Activated T-helper 9 cell treated with anti-CD3 and anti-CD28 coated beads, Interleukin-2, amount 50 U/mL, for 16 hours (primary cell): ENCODE measurements around the gene ZWINT.

ENCODE experiments used
- DNase-seq: peaks from one replicate; pipeline ENCODE4 v3.0.0-alpha.2; 2020; ENCODE audit warnings: low read depth

ZWINT gene, protein sequence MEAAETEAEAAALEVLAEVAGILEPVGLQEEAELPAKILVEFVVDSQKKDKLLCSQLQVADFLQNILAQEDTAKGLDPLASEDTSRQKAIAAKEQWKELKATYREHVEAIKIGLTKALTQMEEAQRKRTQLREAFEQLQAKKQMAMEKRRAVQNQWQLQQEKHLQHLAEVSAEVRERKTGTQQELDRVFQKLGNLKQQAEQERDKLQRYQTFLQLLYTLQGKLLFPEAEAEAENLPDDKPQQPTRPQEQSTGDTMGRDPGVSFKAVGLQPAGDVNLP

DNA sequence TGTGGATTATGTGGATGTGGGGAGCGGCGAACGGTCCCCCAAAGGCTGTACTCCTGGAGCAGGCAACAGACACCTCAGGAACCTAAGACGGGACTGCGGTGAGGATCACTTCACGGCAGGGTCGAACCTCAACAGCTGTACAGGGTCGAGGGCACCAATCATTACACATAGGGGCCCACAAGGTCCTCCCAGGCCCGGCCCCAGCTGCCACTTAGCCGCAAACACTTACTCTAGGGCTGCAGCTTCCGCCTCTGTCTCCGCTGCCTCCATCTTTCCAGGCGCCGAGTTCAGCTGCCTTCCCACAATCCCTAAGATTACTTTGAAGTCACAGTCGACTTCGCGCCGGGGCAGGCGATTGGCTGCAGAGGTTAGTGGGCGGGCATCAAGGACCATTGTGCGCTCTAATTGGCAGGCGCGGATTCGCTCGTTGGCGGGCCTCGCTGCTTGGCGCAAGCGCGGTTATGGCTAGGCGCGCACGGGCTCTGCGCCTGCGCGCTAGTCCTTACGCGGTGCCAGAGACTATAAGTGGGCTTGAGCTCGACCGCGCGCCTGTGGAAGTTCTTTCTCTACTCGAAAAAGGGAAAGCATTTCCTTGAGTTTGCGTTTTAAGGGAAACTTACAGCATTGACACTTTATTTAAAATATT lies at the start of gene ZWINT:
Gene ZWINT (minus strand): TSS at position 293 of the 646 bp plus-strand sequence. CDS start 23 bp downstream, at position 270.
- DNase-seq: peak; percentile 87

DNA sequence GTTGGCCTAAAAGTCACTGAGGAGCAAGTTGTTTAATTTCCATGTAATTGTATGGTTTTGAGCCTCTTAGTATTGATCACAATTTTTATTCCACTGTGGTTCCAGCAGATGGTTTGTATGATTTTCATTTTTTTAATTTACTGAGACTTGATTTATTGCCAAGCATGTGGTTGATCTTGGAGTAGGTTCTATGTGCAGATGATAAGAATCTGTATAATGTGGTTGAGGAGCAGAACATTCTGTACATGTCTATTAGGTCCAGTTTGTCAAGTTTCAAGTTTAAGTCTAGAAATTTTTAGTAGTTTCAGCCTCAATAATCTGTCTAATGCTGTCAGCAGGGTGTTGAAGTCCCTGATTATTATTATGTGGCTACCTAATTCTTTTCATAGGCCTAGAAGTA lies 22.7 kb upstream of the ZWINT start:
- no peak for DNase-seq

DNA sequence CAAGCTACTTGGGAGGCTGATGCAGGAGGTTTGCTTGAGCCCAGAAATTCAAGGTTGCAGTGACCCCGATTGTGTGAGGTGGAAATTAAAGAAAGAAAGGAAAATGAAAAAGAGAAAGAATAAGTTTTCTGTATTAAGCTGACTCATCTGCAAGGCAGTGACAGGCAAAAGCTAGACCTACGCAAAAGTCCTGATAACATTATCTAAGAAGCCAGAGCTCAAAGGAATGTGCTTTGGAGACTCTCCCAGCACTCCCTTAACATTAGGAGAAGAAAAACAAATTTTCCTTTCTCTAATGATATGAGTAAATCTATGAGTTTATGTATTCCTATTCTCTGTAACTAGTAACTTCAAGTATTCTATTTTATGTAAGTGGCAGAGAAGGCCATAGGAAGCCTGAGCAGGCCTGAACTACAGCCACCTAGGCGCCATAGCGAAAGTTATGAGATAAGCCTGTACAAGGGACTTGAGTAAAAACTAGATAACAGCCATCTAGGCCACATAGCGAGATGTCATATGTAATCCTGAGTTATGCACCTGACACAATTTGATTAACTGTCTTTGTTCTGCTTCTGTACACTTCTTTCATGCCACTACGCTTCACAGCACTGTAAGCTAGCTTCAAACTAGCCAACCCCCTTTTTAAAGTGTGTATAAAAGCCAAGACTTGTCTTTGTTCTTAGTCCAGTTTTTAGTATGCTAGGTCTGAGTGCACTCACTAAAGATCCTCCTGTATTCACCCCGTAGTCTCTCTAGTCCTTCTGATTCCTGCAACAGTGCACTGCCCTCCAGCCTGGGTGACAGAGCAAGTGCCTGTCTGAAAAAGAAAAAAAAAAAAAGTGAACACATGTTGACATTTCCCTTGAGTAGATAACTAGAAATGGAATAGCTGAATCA lies 9.4 kb upstream of the ZWINT start:
- DNase-seq: no peak

DNA sequence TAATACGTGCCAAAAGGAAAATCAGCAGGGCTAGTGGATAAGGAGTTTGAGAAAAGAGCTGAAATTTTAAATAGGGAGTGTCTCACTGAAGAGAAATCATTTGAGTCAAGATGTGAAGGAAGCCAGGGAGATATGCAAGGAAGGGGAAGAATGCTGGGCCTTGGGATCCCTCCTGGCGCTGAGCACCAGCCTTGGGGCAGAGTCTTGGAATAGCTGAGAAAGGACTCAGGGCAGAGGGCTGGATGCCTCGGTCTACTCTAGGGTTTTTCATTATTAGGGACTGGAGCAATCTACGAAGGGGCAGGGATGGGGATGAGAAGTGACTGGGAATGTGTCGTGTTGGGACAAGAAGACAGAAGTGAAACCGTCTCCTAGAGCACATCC lies 484 bp downstream of the ZWINT start:
- DNase-seq: no peak

DNA sequence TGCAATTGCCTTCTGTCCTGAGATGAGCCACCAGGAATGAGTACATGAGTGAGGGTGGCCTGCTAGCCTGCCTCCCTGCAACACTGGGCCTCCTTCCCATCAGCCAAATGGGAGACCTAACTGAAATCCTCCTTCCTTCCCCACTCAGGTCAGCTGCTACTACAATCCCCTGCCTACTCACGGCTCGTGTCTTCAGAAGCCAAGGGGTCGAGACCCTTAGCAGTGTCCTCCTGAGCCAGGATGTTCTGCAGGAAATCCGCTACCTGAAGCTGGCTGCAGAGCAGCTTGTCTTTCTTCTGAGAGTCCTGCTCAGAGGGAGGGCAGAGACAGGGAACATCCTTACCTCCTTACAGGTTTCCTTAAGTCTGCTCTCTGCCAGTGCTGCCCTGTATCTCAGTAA lies 1.2 kb downstream of the ZWINT start:
- no peak for DNase-seq

DNA sequence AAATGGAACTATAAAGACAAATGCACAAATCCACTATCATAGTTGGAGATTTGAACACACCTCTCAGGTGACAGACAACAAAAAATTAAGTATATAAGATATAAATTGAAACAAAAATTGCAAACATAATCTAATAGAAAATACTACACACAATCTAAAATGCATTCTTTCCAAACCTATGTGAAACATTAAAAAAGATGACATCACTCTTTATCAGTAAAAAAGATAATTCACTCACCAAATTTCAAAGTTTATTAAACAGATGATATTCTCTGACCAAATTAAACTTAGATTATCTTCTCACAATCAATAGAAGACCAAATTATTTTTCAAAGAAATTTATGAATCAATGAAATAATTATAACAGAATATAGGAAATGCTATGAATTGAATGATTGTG lies 4.0 kb downstream of the ZWINT start:
- DNase-seq: no peak

DNA sequence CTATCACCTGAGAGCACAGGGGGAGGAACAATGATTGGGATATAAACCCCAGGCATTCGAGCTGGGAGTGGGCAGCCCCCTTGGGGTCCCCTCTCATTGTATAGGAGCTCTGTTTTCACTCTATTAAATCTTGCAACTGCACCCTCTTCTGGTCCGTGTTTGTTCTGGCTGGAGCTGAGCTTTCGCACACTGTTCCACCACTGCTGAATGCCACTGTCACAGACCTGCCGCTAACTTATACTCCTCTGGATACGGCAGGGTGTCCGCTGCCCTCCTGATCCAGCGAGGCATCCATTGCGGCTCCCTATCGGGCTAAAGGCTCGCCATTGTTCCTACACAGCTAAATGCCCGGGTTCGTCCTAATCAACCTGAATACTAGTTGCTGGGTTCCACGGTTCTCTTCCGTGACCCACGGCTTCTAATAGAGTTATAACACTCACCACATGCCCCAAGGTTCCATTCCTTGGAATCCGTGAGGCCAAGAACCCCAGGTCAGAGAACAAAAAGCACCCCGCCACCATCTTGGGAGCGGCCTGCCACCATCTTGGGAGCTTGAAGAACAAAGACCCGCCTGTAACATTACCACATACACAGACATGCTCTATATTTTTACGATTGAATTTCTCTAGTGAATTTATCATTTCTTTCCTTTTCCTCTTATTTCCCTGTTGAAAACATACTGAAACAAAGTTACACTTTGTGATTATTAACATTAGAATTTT lies 9.0 kb downstream of the ZWINT start:
- no peak for DNase-seq

DNA sequence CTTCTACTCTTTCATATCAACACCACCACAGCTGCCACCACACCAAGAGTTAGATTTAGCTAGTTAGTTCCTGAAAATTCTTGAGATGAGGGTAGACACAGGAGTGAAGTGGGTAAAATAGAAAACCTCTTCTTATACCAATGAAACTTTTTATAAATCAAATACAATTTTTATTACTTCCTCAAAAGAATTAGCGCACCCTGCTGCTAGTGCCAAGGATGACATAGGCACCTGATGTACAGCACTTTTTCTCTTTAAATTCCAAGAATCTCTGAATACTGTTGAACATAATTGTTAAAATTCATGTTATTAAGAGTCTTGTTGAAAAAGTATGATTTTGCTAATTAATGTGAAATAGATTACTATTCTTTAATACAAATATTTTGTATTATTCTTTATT lies 11.4 kb downstream of the ZWINT start:
- no peak for DNase-seq

DNA sequence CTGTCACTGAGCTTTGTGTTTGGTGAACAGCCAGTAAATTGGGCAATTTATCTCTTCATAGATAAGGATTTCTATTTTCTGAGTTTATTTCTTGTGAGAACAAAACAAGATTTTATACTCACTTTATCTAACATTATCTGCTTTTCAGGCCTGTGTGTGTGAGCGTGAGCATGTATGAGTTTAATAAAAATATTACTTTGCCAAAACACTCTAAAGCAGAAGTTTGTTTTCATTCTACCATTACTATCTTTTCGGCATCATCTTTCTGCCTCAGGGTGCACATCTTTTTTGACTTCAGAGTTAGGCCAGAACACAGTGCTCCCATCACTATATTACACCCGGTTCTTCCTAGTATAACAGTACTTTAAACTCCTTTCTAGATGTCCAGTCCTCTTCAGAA lies 13.0 kb downstream of the ZWINT start:
- no peak for DNase-seq

DNA sequence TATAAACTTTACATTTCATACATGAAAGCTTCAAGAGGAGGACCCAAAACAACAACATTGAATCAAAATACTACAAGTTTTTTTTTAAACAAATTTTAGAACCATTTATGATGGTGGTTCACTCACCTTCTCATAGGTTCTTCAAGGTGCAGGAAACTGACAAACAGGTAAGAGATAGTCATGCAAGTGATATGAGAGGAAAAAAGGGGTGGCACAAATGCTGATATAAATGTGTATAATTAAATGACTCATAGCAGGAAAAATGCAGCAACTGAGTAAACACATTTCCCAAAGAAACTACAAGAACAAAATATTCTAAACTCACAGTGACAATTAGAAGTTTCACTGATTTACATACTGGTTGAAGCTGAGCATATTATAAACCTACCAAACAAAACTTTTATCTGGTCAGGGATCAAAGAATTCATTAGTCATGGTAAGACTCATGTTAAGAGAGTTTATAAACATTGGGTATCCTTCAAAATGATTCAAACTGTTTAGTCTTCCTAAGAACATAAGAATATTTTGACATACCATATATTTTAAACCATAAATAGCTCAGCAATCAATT lies 14.1 kb downstream of the ZWINT start:
- DNase-seq: no peak

DNA sequence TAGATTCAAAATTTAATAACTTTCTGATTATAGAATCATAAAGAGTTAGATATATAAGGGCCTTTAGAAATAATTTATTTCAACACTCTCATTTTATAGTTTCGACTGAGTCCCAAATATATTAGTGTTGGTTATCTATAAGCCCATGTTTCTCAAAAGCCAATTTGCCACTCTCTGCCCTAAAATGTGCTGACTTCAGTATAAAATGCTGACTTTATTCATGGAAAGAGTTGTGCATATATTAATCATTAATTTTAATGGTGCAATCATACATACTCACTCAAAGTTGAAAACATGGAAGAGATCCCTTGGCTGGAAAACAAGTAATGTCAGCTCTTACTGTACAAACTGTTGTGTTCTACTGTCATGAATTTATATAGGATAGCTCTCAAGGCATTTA lies 19.4 kb downstream of the ZWINT start:
- no peak for DNase-seq

DNA sequence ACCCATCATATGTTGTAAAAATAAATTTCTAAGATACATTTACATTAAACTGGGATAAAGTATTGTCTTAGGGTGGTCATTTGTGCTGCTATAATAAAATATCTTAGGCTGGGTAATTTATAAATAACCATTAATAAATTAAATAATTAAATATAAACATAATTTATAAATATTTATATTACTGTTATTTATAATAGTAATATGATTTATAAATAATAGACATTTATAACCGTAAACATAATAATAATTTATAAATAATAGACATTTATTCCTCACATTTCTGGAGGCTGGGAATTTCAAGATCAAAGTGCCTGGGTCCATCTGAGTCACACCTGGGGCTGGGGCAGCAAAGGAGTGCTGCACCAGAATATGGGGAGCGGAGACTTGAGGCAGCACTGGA lies 31.1 kb downstream of the ZWINT start:
- no peak for DNase-seq

DNA sequence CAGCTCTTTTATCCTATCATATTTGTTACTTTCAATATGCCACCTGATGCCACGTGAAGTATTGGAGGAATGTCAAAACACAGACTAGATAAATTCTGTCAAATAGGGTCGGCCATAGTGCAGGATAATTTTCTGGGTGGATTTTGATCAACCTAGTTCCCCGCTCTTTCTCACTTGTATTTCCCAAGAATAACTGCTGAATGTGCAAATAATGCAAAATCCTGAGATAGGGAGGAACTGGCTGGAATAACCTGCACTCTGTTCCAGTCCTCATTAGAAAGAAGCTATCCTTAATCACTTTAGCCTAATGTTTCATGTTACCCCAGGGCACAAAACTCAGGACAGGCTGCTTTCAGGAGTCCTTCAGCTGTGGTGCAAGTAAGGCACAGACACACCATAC lies 33.9 kb downstream of the ZWINT start:
- DNase-seq: no peak

DNA sequence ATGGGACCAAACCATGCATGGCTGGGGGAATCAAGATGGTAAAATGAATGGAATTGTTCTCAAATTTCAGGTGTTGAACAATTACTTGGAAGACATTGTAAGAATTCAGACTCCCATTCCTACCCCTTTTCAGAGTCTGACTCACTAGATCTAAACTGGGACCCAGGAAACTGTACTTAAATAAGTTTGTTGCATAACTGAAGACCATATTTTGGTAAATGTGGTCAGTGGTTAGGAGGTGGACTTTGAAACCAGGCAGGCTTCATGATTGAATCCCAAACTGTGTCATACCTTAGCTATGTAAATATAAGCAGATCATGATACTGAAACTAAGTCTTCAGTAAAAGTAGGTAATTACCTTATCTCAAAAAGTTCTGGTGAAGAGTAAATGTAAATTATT lies 41.7 kb downstream of the ZWINT start:
- no peak for DNase-seq

DNA sequence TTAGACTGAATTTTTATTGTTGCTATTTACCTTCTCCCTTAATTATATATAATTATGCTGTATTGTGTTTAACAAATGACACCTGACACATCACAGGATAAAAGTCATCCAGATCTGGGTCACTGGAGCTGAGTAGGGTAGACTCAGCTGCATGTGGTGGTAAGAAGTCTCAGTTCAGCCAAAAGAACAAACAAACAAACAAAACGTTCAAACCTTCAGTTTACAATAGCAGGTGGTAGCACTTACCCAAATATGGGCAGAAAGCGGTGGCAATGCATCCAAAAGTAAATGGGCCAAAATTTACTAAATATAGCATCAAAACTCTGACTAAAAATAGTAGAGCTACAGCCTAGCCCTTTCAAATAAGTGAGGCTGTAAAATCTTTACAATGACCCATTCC lies 42.2 kb downstream of the ZWINT start:
- no peak for DNase-seq

DNA sequence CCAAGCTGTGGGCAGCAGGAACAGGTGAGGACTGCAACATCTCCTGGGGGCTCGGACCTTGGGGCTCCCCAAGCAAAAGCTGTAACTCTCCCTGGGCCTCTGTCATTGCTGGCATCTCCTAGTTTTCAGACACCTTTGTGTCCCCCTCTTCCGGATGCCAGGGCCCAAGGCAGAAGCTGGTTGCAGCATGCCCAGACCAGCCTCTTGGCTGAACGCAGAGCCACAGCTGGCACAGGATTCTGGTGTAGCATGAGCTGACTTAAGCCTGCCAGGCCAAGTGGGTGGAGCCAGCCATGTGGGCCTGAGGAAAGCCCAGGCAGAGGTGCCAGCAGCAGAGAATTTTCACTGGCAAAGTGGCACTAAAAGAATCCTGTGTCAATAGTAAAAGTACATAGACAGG lies 43.5 kb downstream of the ZWINT start:
- no peak for DNase-seq

DNA sequence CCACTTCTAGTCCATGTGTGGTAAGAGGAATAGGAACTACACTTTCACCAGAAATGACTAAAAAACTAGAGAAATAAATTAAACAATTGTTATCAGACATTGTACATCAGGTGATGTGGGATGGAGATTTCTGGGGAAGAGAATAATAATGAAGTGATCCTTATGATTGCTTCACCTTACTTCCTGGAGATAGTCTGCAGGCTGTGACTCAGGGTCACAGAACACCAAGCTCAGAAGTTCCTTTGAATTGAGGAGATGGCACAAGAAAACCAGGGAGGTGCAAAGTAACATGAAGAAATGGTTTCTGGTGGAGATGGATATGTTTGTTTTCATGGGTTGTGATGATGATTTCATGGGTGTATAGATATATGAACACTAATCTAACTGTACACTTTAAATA lies 44.5 kb downstream of the ZWINT start:
- no peak for DNase-seq
